ENCODE data around the gene MTCH1. TPM values are rescaled to one million over a fixed set of nuclear protein-coding genes. Genes with fewer than 3 reads are reported as not detected.

The MTCH1 gene
- total and polyA plus RNA-seq, 9 of the 15 experiments (the other 6 are each of a cell fraction or from before 2014, with no cell fraction given), result 7.9 to 161 (median 118) TPM

GRCh38 chr6:37021356-37022129 is 35.5 kb upstream of the MTCH1 start (continued):
- TF ChIP-seq CC2D1A (IDR thresholded peaks at IDR 0.05) (peak; percentile 85), CBFB (CRISPR knock-in tag; IDR thresholded peaks at IDR 0.05) (peak; percentile 89; the same call in 1 of the 2 replicates), SMARCA4 (IDR thresholded peaks at IDR 0.05) (peak; percentile 28; the same call in 1 of the 2 replicates), POLR2AphosphoS2 (IDR thresholded peaks at IDR 0.05; ENCODE audit: low read length) (no peak), TCF15 (CRISPR knock-in tag; IDR thresholded peaks at IDR 0.05) (no peak), MEF2A (IDR thresholded peaks at IDR 0.05; ENCODE audit: control insufficient read depth, low read depth, low read length) (no peak), UBTF (IDR thresholded peaks at IDR 0.05; ENCODE audit: borderline replicate concordance in 1 of 2, low read depth in 2 of 2, low read length in 2 of 2) (0 out of 4 replicates have a peak, but pooled peaks of 1 of the 2 experiments have one; percentile 27), ELF1 (tag; IDR thresholded peaks at IDR 0.05) (0 out of 2 replicates have a peak, but pooled peaks have one; percentile 27), YY1 (IDR thresholded peaks at IDR 0.05; ENCODE audit: borderline replicate concordance in 1 of 3, control insufficient read depth in 1 of 3, extremely low read depth in 1 of 3, insufficient read depth in 3 of 3, insufficient read length in 1 of 3, insufficient replicate concordance in 2 of 3, low read depth in 1 of 3, low read length in 2 of 3) (peak in 1 of 3 experiments; percentile 75), ZNF41 (CRISPR knock-in tag; conservative IDR thresholded peaks at IDR 0.05) (no peak), MAFF (IDR thresholded peaks at IDR 0.05; ENCODE audit: low read length) (peak; percentile 56; the same call in 1 of the 2 replicates), BCLAF1 (IDR thresholded peaks at IDR 0.05; ENCODE audit: borderline replicate concordance in 1 of 2, control insufficient read depth in 1 of 2, low read depth in 2 of 2, low read length in 1 of 2) (no peak), CTCFL (IDR thresholded peaks at IDR 0.05; ENCODE audit: borderline replicate concordance, insufficient read depth, low read depth, low read length, poor library complexity, severe bottlenecking) (peak; percentile 86), ZBTB17 (CRISPR knock-in tag; IDR thresholded peaks at IDR 0.05) (no peak), PKNOX1 (IDR thresholded peaks at IDR 0.05) (peak; percentile 59)
